Hematopoietic multipotent progenitor cell treated with erythropoietin and hydrocortisone succinate and interleukin-3 and kit ligand, for 15 days (in vitro differentiated cells): Measurements from ENCODE around the gene MKNK2.

ENCODE experiments used
- DNase-seq: peaks from one replicate; pipeline ENCODE4 v3.0.0-alpha.2; 2015; ENCODE audit warnings: low spot score

The MKNK2 gene

DNA sequence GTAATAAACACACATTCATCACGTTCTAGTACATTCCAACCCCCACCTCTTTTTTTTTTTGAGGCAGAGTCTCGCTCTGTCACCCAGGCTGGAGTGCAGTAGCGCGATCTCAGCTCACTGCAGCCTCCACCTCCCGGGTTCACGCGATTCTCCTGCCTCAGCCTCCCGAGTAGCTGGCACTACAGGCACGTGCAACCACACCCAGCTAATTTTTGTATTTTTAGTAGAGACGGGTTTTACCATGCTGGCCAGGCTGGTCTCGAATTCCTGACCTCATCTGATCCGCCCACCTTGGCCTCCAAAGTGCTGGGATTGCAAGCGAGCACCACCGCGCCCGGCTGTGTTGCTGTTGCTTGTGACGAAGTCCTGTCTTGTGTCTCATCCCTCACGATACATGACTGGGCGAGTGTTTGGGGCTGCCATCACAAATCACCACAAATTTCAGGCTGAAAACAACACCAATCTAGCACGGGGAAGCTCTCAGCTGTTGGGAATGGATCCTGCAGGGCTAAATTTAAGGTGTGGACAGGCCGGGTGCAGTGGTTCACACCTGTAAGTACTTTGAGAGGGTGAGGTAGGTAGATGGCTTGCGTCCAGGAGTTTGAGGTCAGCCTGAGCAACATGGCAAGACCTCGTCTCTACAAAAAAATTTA is 29.4 kb upstream of the MKNK2 start:
- DNase-seq = no peak

DNA sequence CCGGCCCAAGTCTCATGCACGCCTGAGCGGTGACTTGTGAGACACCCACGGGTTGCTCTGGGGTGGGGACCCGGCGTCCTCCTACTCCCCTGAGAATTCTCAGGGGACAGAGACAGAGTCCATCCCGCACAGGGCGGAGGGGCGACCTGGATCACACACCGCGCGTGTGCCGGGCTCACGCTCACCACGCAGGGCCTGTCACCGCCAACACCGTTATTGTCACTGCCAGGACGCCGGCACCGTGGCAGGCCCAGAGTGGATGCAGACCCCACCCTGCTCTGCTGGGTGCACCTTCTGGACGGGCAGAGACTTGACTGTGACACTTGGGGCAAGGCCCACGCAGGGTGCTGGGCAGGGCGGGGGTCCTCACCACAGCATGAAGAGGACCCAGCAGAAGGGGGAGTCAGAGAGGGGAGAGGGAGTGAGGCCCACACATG is 28.8 kb upstream of the MKNK2 start:
- DNase-seq = no peak

DNA sequence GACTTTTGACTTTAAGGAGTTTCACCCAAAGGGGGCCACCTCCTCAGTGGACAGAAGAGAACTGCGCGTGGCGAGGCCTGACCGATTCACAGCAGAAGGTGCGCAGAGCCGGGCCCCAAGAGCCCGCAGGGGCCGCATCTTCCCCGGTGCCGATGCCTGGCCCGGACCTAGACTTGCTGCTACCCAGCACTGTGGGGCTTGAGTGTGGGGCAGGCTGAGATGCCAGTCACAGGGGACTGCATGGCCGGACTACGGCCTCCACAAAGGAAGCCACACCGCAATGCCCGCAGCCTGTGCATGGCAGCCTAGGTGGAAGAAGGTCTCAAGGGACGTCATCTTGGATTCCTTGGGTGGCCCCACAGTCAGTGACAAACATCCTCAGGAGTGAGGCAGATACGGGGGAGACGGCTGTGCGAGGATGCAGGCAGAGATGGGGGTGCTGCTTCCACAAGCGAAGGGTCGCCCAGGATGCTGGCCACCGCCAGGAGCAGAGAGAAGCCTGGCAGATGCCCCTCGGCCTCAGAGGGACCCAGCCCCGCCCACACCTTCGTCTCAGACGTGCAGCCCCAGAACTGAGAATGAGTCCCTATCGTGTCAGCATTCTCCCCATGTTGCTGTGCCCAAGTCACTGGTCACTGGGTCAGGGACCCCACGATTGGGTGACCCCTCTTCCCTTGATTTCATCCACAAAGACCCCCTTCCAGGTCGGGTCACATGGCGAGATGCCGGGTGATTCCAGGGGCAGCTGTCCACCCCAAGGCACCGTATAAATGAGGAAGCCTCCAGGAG is 28.2 kb upstream of the MKNK2 start:
- DNase-seq = no peak

DNA sequence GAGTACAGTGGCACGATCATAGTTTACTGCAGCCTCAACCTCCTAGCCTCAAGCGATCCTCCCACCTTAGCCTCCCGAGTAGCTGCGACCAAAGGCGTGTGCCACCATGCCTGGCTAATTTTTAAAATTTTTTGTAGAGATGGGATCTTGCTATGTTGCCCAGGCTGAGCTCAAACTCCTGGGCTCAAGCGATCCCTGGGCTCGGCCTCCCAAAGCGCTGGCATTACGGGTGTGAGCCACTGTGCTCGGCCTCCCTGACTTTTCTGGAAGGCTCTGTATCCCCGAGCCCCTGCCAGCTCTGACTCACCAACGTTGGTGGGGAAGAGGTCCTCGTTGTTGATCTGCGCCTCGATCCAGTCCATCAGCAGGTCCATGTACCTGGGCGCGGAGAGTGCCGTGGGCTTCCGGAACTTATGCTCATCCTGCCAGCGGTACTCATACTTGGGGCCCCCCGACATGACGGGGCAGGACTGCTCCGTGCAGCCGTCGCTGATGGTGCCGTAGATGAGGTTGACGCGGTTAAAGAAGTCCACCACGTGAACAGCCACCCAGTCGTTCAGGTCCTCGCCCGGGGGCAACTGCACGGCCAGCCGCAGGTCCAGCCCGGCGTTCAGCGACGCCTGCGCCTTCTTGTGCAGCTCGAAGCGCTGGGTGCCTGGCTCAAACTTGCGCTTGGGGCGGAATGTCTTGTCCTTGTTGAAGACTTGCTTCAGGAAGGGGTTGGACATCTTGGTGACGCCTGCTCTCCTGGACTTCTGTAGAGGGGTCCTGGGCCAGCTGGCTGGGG is 27.0 kb upstream of the MKNK2 start:
- DNase-seq = no peak

DNA sequence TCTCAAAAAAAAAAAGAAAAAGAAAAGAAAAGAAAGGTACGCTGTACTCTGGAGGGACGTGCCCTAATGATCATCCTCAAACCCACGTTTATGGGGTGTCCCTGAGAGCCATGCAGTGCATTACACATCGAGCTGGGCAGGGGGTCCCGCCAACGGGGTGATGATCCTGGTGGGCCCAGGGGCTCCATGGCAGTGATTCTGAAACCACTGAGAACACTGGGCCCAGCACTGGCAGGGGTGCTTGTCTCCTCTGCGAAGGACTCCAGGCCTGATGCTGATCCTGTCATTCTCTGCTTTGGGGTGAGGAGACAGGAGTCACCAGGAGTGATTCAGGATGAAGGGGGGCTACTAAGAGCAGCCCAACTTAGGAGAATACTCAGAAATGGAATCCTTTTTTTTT is 26.4 kb upstream of the MKNK2 start:
- DNase-seq = no peak

DNA sequence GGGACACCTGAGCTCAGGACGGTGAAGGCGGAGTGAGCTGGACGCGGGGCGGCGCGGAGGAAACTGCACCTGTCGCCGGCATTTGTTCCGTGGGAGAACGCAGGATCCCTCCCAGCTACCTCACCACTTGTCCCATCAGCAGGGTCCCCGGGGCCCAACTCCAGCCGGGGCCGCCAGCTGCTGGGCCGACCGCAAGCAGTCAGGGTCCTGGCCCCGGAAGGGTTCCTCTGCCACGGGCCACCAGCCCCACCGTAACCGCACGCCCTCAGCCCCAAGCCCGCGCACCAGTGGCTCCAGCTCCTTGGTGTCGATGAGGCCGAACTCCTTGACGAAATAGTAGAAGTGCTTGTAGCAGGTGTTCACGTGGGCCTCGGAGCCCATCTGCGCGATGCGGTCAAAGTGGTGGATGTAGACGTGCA is 25.5 kb upstream of the MKNK2 start:
- DNase-seq = no peak

DNA sequence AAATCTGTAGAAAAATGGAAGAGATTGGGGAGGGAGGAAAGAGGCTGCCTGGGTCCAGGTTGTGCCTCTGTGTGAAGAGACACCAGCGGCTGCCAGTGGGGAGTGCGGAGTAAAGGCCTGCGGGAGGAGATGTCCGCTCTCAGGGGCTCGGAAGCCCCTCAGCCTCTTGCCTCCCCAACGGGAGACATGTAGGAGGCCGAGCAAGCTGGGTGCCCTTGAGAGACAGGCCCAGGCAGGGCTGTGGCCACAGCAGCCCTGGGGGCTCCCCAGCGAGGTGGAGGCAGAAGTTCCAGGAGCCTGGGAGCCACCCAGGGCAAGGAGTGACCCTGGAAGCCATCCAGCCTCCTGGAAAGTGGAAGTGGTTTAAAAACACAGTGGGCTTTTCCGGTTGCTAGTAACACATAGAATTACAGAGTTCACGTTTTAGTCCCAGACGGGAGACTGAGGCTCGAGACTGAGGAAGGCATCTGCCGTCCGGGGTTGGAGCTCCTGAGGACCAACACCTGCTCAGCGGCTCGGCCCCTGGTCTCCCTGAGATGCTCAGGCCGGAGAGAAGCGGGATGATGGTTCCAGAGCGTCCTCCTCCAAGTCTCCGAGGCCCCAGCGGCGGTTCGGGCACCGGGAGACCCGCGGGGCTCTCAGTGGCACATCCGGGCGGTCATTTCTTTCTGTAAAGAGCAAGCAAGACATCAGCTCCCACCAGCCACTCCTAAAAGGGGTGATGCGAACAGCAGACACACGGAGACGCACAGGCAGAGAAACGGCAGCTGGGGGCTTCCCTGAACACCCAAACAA is 21.9 kb upstream of the MKNK2 start:
- DNase-seq = no peak

DNA sequence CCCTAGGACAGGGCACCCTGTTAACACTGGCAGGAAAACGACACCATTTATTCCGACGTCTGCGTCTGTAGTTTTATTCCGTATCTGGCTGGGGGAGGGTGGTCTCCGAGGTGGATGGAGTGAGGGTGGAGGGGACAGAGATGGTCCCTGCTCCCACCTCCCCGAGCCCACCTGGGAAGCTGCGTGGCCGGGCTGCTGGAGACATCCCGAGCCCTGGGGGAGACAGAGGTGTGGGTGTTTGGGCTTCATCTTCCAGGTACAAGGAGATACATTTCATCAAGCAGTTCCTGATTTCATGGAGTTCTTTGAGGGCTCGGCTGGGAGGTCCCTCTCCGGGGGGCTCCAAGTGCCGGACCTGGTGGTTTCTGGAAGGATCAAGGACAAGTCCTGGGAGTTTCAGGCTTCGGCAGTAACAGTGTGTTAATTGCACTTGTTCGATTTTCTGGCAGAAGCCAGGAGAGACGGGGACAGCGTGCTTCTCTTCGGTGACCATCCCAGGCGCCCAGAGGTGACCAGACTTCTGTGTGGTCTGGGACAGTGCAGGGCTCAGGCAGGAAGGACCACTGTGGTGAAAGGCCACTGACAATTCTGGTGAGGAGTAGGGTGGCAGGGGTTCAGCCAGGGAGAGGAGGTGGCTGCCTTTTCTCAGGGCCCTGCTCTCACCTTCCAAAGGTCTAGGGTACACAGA is 20.1 kb upstream of the MKNK2 start:
- no peak for DNase-seq

DNA sequence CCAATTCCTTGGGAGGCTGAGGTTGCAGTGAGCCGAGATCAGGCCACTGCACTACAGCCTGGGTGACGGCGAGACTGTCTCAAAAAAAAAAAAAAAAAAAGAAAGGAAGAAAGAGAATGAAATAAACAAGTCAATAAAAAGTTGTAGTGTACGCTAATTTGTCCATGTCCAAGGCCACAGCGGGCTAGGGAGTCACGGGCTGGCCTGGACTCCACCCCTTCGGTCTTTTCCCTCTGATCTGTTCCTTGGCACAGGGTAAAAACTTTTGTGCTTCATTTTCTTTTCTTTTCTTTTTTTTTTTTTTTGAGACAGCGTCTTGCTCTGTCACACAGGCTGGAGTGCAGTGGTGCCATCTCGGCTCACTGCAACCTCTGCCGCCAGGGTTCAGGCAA is 19.4 kb upstream of the MKNK2 start:
- DNase-seq = no peak

DNA sequence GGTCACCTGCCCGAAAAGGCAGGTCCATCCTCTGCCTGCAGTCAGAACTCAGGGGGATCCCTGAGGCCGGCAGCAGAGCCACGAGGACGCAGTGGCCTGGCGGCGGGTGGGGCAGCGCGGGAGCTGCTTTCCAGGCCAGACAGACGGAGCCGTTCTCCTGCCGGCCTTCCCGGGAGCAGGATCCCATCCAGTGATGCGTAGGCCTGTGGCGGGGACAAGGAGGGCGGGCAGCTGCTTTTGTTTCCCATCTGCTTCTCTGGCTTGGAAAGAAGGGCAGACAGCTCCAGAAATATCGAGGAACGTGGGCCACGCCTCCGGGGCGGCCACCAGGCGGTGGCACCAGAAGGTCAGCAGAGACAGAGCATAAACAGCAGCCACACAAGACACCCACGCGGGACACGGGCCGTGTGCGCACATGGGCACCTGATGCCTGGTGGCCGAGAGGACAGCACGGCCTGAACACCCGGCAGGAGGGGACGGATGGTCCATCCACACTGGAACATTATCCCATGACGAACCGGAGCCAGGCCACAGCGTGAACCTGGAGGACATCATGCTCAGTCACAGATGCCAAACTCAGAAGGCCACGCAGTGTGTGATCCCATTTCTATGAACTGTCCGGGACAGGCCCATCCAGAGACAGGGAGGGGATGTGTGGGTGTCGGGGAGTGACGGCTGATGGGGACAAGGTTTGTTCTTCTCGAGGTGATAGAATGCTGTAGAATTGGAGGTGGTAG is 13.9 kb upstream of the MKNK2 start:
- DNase-seq = no peak

DNA sequence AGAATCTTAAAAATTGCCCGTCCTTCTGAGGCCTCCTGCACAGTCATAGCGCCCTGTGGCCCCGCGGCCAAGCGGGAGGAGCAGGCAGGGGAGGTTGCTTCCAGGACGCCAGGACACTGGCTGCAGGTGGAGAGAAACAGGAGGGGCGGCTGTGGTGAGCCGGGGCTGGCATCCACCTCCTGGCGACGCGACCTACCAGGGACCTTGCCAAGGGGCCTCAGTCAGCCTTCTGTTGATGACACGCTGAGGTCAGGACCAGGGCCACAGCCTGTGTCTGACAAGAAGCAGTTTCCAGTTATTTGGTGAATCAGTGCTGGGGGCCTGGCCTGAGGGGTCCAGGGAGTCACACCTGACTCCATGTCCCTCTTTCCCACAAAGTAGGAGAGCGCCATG is 13.3 kb upstream of the MKNK2 start:
- no peak for DNase-seq

DNA sequence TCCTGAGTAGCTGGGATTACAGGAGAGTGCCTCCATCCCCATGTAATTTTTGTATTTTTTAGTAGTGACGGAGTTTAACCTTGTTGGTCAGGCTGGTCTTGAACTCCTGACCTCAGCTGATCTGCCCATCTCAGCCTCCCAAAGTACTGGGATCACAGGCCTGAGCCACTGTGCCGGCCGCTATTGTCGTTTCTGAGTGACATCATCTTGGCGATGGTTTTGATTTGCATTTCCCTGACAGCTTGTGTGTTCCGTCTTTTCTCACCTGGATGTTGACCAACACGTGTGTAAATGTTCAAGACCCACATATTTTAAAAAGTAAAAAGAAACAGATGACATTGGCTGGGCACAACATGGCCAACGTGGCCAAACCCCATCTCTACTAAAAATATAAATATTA is 12.8 kb upstream of the MKNK2 start:
- no peak for DNase-seq

DNA sequence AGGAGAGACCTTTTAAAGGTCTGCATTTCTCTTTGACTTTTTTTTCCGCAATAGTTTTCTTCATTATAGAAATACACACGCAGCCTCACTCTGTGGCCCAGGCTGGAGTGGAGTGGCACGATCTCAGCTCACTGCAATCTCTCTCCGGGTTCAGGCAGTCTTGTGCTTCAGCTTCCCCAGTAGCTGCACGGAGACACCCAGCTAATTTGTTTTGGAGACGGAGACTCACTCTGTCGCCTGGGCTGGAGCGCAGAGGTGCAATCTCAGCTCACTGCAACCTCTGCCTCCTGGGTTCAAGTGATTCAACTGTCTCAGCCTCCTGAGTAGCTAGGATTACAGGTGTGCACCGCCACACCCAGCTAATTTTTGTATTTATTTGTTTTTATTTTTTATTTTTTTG is 11.7 kb upstream of the MKNK2 start:
- DNase-seq = no peak

DNA sequence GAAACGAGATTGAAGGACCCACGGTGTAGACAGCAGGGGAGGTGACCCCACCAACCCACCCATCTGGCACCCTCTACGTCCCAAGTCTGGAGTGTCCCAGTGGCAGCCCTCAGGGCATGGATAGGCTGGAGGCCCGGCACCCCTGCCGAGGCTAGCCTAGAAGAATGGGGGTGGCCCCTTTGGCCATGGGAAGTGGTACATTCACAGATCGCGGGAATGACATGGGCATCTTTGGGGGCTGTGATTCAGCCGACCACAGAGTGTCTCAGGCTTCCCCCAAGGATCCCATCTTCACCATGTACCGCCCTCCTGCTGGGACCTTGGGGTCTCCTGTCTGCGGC is 11.3 kb upstream of the MKNK2 start:
- no peak for DNase-seq

DNA sequence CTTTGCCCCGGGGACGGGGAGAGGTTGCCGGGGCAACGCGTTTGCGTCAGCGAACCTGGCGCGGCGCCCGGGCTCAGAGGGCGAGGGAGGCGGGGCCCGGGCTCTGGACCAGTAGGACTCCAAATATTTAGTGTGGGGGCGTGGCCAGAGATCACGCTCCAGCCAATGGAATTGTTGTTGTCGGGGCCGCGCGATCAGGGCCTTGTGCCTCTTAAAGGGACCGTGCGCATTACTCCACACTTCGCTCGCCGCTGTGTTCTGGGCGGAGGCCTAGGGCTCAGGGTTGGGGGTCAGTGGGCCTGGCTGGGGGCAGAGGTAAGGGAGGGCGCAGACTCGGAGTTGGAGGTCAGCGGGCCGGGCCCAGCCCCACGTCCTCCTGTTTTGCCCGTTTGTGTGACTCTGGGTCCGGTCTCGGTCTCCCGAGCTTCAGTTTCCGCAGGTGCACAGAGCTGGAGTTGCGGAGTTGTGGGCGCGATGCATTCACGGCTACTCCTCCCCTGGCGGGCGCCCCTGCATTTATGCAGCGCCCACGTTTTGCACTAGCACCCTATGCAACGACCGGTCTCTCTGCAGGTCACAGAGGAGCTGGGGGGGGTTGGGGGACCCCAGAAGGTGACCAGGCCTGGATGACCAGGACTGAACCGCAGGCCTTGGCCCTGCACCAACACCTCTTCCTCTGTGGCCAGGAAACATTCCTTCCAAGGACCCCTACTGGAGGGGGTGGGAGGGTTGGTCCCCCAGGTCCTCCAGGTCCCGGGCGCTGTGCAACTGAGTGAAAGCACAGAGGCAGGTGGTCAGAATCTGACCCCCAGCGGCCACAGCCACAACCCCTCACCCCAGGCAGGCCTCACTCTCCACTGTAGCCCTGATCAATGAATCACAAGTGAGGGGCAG is 10.7 kb upstream of the MKNK2 start:
- DNase-seq = peak; percentile 100

DNA sequence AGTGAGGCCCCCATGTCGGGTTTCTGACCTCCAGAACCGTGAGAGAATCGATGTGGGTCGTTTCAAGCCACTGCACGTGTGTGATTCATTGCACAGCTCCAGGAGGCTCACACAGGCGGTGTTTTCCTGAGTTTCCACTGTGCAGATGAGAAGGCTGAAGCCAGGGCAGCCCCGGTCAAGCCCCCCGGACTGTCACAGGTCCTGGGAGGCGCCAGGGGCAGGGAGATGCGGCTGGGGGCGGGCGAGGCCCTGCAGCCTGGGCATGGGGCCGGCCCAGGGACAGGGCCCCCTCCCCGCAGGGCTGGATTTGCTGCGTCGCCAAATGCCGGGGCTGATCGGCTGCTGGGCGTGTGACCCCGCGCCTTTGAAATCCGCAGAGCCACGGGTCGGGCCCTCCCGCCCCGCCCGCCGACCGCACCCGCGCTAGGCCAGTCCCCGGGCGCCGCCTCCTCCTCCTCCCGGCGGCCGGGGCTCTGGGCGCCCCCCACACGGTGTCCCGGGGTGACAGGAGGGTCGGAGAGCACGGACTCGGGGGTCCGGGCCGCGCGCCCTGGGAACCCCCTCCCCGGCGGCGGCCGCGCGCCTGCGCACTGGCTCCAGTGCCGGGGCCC is 9.9 kb upstream of the MKNK2 start:
- DNase-seq = no peak

DNA sequence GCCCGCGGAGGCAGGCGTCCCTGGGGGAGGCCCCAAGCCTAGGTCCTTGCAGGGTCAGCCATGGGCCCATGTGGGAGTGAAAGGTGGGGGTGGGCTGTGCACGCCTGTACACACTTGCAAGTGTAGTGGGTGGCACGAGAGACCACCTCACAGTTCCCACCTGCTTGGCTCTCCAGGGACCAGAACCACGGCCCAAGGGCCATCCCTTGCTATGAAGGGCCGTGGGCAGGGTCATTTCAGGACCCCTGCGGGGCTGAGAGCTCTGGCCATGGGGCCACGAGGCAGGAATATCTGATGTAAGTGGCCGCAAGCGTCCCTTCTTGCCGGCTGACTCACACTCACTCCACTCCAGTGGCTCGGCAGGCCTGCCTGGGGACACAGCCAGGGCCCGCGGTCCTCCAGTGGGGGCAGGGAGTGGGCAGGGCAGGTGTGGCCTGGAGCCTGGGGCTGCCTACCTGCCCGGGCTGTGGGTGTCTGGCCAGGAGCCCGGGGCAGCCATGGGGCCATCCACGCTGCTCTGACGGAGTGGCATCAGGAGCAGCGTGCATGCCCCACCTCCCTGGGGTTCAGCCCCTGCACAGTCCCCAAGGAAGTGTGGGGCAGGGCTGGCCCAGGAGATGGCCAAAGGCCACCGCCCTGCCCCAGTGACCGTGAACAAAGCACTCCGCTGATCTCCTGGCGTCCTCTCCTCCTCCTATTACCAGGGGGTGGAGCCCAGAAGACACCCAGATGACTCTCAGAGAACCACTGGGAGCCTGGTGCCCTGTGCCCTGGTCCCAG is 8.6 kb upstream of the MKNK2 start:
- DNase-seq = peak; percentile 58

DNA sequence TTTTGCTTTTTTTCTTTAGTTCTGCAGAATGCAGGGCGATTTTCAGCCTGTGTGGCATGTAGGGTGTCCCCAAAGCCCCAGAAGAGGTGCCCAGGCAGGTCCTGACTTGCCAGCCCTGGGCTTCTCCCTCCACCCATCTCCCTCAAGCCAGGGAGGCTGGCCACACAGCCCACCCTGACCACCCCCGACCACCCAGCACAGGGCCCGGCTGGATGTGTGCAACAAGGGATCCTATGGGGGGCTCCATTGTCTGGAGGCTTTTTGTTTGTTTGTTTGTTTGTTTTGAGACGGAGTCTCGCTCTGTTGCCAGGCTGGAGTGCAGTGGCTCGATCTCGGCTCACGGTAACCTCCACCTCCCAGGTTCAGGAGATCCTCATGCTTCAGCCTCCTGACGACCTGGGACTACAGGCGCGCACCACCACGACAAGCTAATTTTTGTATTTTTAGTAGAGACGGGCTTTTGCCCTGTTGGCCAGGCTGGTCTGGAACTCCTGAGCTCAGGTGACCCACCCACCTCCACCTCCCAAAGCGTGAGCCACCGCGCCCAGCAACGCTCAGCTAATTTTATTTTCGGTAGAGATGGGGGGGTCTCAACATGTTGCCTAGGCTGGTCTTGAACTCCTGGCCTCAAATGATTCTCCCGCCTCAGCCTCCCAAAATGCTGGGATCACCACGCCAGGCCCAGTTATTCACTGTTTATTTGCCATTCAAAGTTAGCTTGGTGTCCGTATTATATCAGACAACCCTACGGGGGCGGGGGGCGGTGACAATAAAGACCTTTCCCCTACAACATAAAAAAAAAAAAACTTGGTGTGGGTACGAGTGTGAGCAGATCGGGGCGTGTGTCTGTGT is 7.8 kb upstream of the MKNK2 start:
- no peak for DNase-seq
